Hematopoietic multipotent progenitor cell (in vitro differentiated cells): ENCODE data around the gene MICALL1. TPM values are rescaled to one million over a fixed set of nuclear protein-coding genes. Genes with fewer than 3 reads are reported as not detected.
"Not testable (repeated sequence)": the region's sequence is repeated elsewhere in the genome, so short reads cannot be mapped to it uniquely, and the experiment has no call there.

ENCODE experiments used
- DNase-seq, 3 donors: peaks; one replicate each; pipeline ENCODE4 v3.0.0-alpha.2; 2011 to 2015; ENCODE audit warnings: low read depth in 2 of 3, low spot score in 2 of 3
- total RNA-seq: library from RNA; depleted of rRNA; stranded (reverse); fragments of >200 nt; gene quantifications from one replicate; pipeline ENCODE4 v1.2.3, GENCODE V29; 2012

Gene MICALL1
- total RNA-seq, 1 donor: 38.5 TPM

- DNase-seq: peak; percentile 94 to 98 (median 95)
Measured at GRCh38 chr22:37953437-37954179, 47.5 kb downstream of the MICALL1 start, which contains the start of the genes C22orf23 and POLR2F. TSS of gene C22orf23 (minus strand) at chr22:37953601. CDS start at chr22:37953149, 452 bp downstream. TSS of gene POLR2F (plus strand) at chr22:37953699. CDS start at chr22:37953788, 89 bp downstream.

GRCh38 chr22:37954686-37955085 lies 48.6 kb downstream of the MICALL1 start:
- no peak for DNase-seq

- not testable (repeated sequence) for DNase-seq
Measured at GRCh38 chr22:37955825-37956397, 49.8 kb downstream of the MICALL1 start.

- no peak for DNase-seq
Measured at GRCh38 chr22:37957232-37957631, 51.1 kb downstream of the MICALL1 start.

GRCh38 chr22:37959231-37959825 lies 53.2 kb downstream of the MICALL1 start:
- DNase-seq: no peak

- no peak for DNase-seq
Measured at GRCh38 chr22:37961062-37961461, 55.0 kb downstream of the MICALL1 start.

- DNase-seq: no peak
Measured at GRCh38 chr22:37965940-37966664, 60.0 kb downstream of the MICALL1 start.

GRCh38 chr22:37967147-37967546 lies 61.0 kb downstream of the MICALL1 start:
- DNase-seq: no peak

GRCh38 chr22:37967637-37968451 lies 61.7 kb downstream of the MICALL1 start:
- no peak for DNase-seq

GRCh38 chr22:37968452-37969251 lies 62.6 kb downstream of the MICALL1 start:
- no peak for DNase-seq

- no peak for DNase-seq
Measured at GRCh38 chr22:37970864-37971263, 64.8 kb downstream of the MICALL1 start.

- no peak for DNase-seq
Measured at GRCh38 chr22:37971475-37972434, 65.7 kb downstream of the MICALL1 start.

GRCh38 chr22:37972527-37972926 lies 66.4 kb downstream of the MICALL1 start:
- DNase-seq: no peak

GRCh38 chr22:37973271-37974170 lies 67.4 kb downstream of the MICALL1 start:
- DNase-seq: no peak

- no peak for DNase-seq
Measured at GRCh38 chr22:37975153-37975552, 69.1 kb downstream of the MICALL1 start.

GRCh38 chr22:37976022-37976421 lies 69.9 kb downstream of the MICALL1 start:
- DNase-seq: not testable (repeated sequence)

GRCh38 chr22:37976547-37976946 lies 70.5 kb downstream of the MICALL1 start:
- DNase-seq: no peak
